Measurements from ENCODE around the gene FHOD1.

- TF ChIP-seq CTCF (conservative IDR thresholded peaks at IDR 0.05 in 1 of 2, IDR thresholded peaks at IDR 0.05 in 1 of 2; ENCODE audit: low read depth in 1 of 2, low read length in 2 of 2): no peak
- no peak for TF ChIP-seq EZH2 (IDR thresholded peaks at IDR 0.05; ENCODE audit: low read length, missing control alignments)
Measured at GRCh38 chr16:67202426-67202825, 44.9 kb downstream of the FHOD1 start.
